Caco-2 (cell line): ENCODE measurements around the gene SEC31B. TPM values are rescaled to one million over a fixed set of nuclear protein-coding genes. Genes with fewer than 3 reads are reported as not detected.

Experiments used
- BruUV-seq: library from RNA; stranded (reverse); fragments of 400-500 nt; replicated peaks from 2 replicates; lab custom pipeline; 2021; lab: Mats Ljungman, UMichigan
- CTCF ChIA-PET: fragments of 300-600 bp; sonication (Branson Sonifier 250); formaldehyde crosslinking; loops from one replicate; lab custom pipeline; 2022; ENCODE audit warnings: antibody characterized with exemption; lab: Charles Lee
- POLR2A ChIA-PET: fragments of 300-600 bp; sonication (Branson Sonifier 250); formaldehyde crosslinking; loops from one replicate; lab custom pipeline; 2022; ENCODE audit warnings: antibody characterized with exemption; lab: Charles Lee
- DNase-seq, 2 experiments: peaks; one replicate each; pipeline versions ENCODE4 v3.0.0 to v3.0.0-alpha.2; 2020 to 2022
- H3K27me3 ChIP-seq: replicated peaks from 2 replicates; pipeline ENCODE4 v1.6.0; 2011; ENCODE audit warnings: low read length; ENCODE audit not compliant: control insufficient read depth, insufficient read depth
- H3K36me3 ChIP-seq: 2 replicates; pipeline ENCODE4 v1.5.1; 2011; ENCODE audit warnings: low read length; ENCODE audit not compliant: control insufficient read depth, insufficient read depth
- H3K4me1 ChIP-seq: fragments of 250-450 bp; sonication (Bioruptor Pico); 2 replicates; pipeline ENCODE4 v1.5.1; 2020; ENCODE audit warnings: mild to moderate bottlenecking
- H3K4me3 ChIP-seq: 2 replicates; pipeline ENCODE4 v1.5.1; 2011; ENCODE audit warnings: low read depth, mild to moderate bottlenecking, control low read depth, low read length
- H3K9me3 ChIP-seq: fragments of 250-450 bp; sonication (Bioruptor Pico); 2 replicates; pipeline ENCODE4 v1.5.1; 2020; ENCODE audit warnings: mild to moderate bottlenecking, moderate library complexity
- H3K27ac Mint-ChIP-seq: one replicate; pipeline ENCODE4 v1.8.0; 2022; ENCODE audit warnings: mixed read lengths; ENCODE audit not compliant: unreplicated experiment
- H3K27me3 Mint-ChIP-seq: one replicate; pipeline ENCODE4 v1.8.0; 2022; ENCODE audit warnings: mixed read lengths; ENCODE audit not compliant: insufficient read depth, unreplicated experiment
- H3K36me3 Mint-ChIP-seq: one replicate; pipeline ENCODE4 v1.8.0; 2022; ENCODE audit warnings: mild to moderate bottlenecking, mixed read lengths; ENCODE audit not compliant: insufficient read depth, unreplicated experiment
- H3K4me1 Mint-ChIP-seq: one replicate; pipeline ENCODE4 v1.8.0; 2022; ENCODE audit warnings: low read depth, mixed read lengths; ENCODE audit not compliant: unreplicated experiment
- H3K4me3 Mint-ChIP-seq: one replicate; pipeline ENCODE4 v1.8.0; 2022; ENCODE audit warnings: mild to moderate bottlenecking, moderate library complexity, mixed read lengths; ENCODE audit not compliant: unreplicated experiment
- H3K9me3 Mint-ChIP-seq: one replicate; pipeline ENCODE4 v1.8.0; 2022; ENCODE audit warnings: mixed read lengths; ENCODE audit not compliant: unreplicated experiment
- CTCF ChIP-seq, 2 experiments: fragments of 200-600 bp in 1 of 2; IDR thresholded peaks; 1 replicate in 1 of 2; 2 replicates in 1 of 2; pipeline versions ENCODE4 v1.5.1 to v1.8.0; 2011 to 2022; ENCODE audit warnings: antibody characterized with exemption in 1 of 2, control low read depth in 1 of 2, inconsistent platforms in 1 of 2, low read depth in 1 of 2, low read length in 1 of 2, mild to moderate bottlenecking in 1 of 2, moderate library complexity in 1 of 2; ENCODE audit not compliant: insufficient read depth in 1 of 2, severe bottlenecking in 1 of 2, unreplicated experiment in 1 of 2
- intact Hi-C: fragments of 100-400 bp; cut with micrococcal nuclease; formaldehyde crosslinking; loops from one replicate; pipeline ENCODE4 v1.10.0; 2022; ENCODE audit not compliant: unreplicated experiment
- total RNA-seq: library from RNA; stranded (reverse); gene quantifications from 2 replicates; pipeline ENCODE4 v1.2.3, GENCODE V29; 2022

SEC31B gene
- total RNA-seq, 1 experiment from 2014 or later: 5.1 TPM

- no TSS peak for BruUV-seq
- Mint-ChIP-seq H3K4me1 (peaks cover 13% of the 10 kb centered on the region), H3K27ac (no peak overlapping the region), H3K27me3 (peaks cover 18% of the 10 kb centered on the region), H3K9me3 (no peaks in the 10 kb centered on the region), H3K4me3 (peak overlapping the region; percentile 74), H3K36me3 (peaks cover 7% of the 10 kb centered on the region)
- no peaks in the 10 kb centered on the region for H3K9me3 ChIP-seq
- CTCF ChIA-PET: interaction anchor here (1.0 to 2.9 kb wide), 12 partner anchors 8 to 397 kb away, joined by 3 to 49 read pairs (median 7); partner anchors contain the start of gene HIF1AN
- no peaks in the 10 kb centered on the region; the same call in 1 of the 2 replicates for H3K27me3 ChIP-seq
- no peaks in the 10 kb centered on the region for H3K36me3 ChIP-seq
- TF ChIP-seq CTCF (IDR thresholded peaks at IDR 0.05; ENCODE audit: insufficient read depth in 1 of 2, low read depth in 1 of 2, low read length in 1 of 2, severe bottlenecking in 1 of 2, unreplicated experiment in 1 of 2): no peak
- POLR2A ChIA-PET: no interaction called here
- H3K4me3 ChIP-seq: peak overlapping the region; percentile 44
- intact Hi-C loops: loop anchor here (1.0 kb wide), 3 partner anchors 23 to 47 kb away; no protein-coding TSS in a partner anchor
- no peaks in the 10 kb centered on the region for H3K4me1 ChIP-seq
- DNase-seq: peak; percentile 83 to 88
Observed at GRCh38 chr10:100481462-100482081, 38.1 kb downstream of the SEC31B start.

- no peaks in the 10 kb centered on the region; the same call in 1 of the 2 replicates for H3K27me3 ChIP-seq
- no peak overlapping the region for H3K27ac Mint-ChIP-seq
- H3K4me1 Mint-ChIP-seq: peaks cover 13% of the 10 kb centered on the region
- H3K4me3 Mint-ChIP-seq: no peak overlapping the region
- TF ChIP-seq CTCF (IDR thresholded peaks at IDR 0.05; ENCODE audit: insufficient read depth in 1 of 2, low read depth in 1 of 2, low read length in 1 of 2, severe bottlenecking in 1 of 2, unreplicated experiment in 1 of 2): no peak
- no peak for DNase-seq
- no peaks in the 10 kb centered on the region for H3K9me3 Mint-ChIP-seq
- H3K4me1 ChIP-seq: no peaks in the 10 kb centered on the region
- BruUV-seq: no TSS peak
- ChIA-PET CTCF (no interaction called here), POLR2A (no interaction called here)
- no peaks in the 10 kb centered on the region for H3K9me3 ChIP-seq
- H3K36me3 ChIP-seq: no peaks in the 10 kb centered on the region
- no peak overlapping the region for H3K4me3 ChIP-seq
- peaks cover 18% of the 10 kb centered on the region for H3K27me3 Mint-ChIP-seq
- intact Hi-C loops: no loop called here
- peaks cover 7% of the 10 kb centered on the region for H3K36me3 Mint-ChIP-seq
Observed at GRCh38 chr10:100480002-100480401, 39.7 kb downstream of the SEC31B start.

- Mint-ChIP-seq H3K27me3 (peaks cover 21% of the 10 kb centered on the region), H3K27ac (no peak overlapping the region), H3K4me3 (no peak overlapping the region), H3K36me3 (peaks cover 7% of the 10 kb centered on the region), H3K4me1 (peaks cover 13% of the 10 kb centered on the region), H3K9me3 (no peaks in the 10 kb centered on the region)
- H3K4me3 ChIP-seq: no peak overlapping the region
- no peaks in the 10 kb centered on the region for H3K36me3 ChIP-seq
- ChIA-PET CTCF (no interaction called here), POLR2A (no interaction called here)
- BruUV-seq: no TSS peak
- no peaks in the 10 kb centered on the region; the same call in 1 of the 2 replicates for H3K27me3 ChIP-seq
- DNase-seq: no peak
- intact Hi-C loops: no loop called here
- no peaks in the 10 kb centered on the region for H3K9me3 ChIP-seq
- no peak for TF ChIP-seq CTCF (IDR thresholded peaks at IDR 0.05; ENCODE audit: insufficient read depth in 1 of 2, low read depth in 1 of 2, low read length in 1 of 2, severe bottlenecking in 1 of 2, unreplicated experiment in 1 of 2)
- H3K4me1 ChIP-seq: no peaks in the 10 kb centered on the region
Observed at GRCh38 chr10:100479037-100479436, 40.6 kb downstream of the SEC31B start.
